ENCODE data around the gene FAM78A. TPM values are rescaled to one million over a fixed set of nuclear protein-coding genes. Genes with fewer than 3 reads are reported as not detected.

FAM78A gene
- total RNA-seq, 1 experiment from 2014 or later = 3.4 TPM

DNA sequence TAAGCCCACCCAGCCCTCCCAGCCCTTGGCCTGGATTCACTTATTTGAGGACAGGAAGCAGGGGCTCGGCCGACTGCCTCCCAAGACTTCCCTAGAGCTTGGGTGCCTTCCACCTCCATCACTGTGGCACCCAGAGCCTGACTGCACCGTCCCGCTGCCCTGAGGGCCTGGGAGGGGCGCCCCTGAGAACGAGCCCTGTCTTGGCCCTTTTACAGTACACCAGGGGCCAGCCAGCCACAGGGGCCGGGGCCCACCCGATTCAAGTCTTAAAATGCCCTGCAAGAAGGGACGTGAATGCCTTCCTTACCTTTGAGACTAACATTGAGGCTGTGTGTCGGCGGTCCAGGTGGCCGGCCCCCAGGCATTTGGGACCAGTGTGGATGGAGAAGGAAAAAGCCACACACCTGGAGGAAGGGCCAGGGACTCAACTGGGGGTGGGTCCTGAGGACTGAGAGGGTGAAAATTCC is 16.8 kb downstream of the FAM78A start:
- ChIA-PET CTCF (no interaction called here), RAD21 (ENCODE audit: low non-redundant PET in 1 of 2, low total read pairs in 2 of 2, uncharacterized antibody in 2 of 2, unreplicated experiment in 2 of 2) (no interaction called here), POLR2A (no interaction called here)
- Histone ChIP-seq H3K4me1 (ENCODE audit: control insufficient read depth in 1 of 2, insufficient read depth in 2 of 2, low read length in 2 of 2) (peaks cover 0 to 4% of the 10 kb centered on the region in 2 experiments; a peak in 1 of 4 replicates), H3K9me3 (ENCODE audit: control insufficient read depth in 1 of 2, insufficient read depth in 1 of 2, low read depth in 1 of 2, low read length in 2 of 2) (no peaks in the 10 kb centered on the region), H4K20me1 (ENCODE audit: insufficient read depth) (no peaks in the 10 kb centered on the region), H3K4me3 (replicated peaks in 1 of 2; ENCODE audit: low read depth in 1 of 2, low read length in 2 of 2) (no peak overlapping the region), H3K27me3 (ENCODE audit: insufficient read depth, low read length) (no peaks in the 10 kb centered on the region), H3K36me3 (ENCODE audit: control insufficient read depth in 1 of 2, insufficient read depth in 2 of 2, low read length in 2 of 2) (no peaks in the 10 kb centered on the region), H2AFZ (ENCODE audit: low read depth, low read length, poor library complexity, severe bottlenecking) (no peak overlapping the region), H3K4me2 (ENCODE audit: low read length) (no peak overlapping the region), H3K27ac (ENCODE audit: low read depth, low read length) (no peak overlapping the region), H3K79me2 (ENCODE audit: insufficient read depth, low read length) (no peaks in the 10 kb centered on the region), H3K9me2 (ENCODE audit: insufficient read depth) (no peaks in the 10 kb centered on the region), H3K9ac (ENCODE audit: low read length) (no peak overlapping the region)
- no peak for DNase-seq (ENCODE audit: low read depth, low spot score)
- BruUV-seq (replicated peaks) = no TSS peak
- no peak for TF ChIP-seq ATF3 (IDR thresholded peaks at IDR 0.05)
- no peak for TF ChIP-seq EZH2 (IDR thresholded peaks at IDR 0.05)
- TF ChIP-seq EZH2phosphoT487 (IDR thresholded peaks at IDR 0.05; ENCODE audit: borderline replicate concordance) = no peak
- no peak for TF ChIP-seq REST (IDR thresholded peaks at IDR 0.05; ENCODE audit: low read depth)
- no peak for TF ChIP-seq POLR2A (IDR thresholded peaks at IDR 0.05; ENCODE audit: borderline replicate concordance, extremely low read depth, insufficient read depth, insufficient read length)
- TF ChIP-seq YY1 (IDR thresholded peaks at IDR 0.05; ENCODE audit: extremely low read depth, insufficient replicate concordance, low read depth, low read length) = no peak
- no peak for TF ChIP-seq POLR2AphosphoS5 (IDR thresholded peaks at IDR 0.05; ENCODE audit: low read depth, low read length)
- TF ChIP-seq EGR1 (IDR thresholded peaks at IDR 0.05; ENCODE audit: low read depth) = no peak
- TF ChIP-seq CEBPB (IDR thresholded peaks at IDR 0.05; ENCODE audit: low read depth) = no peak
- no peak for TF ChIP-seq ZBTB33 (IDR thresholded peaks at IDR 0.05; ENCODE audit: extremely low read depth, insufficient replicate concordance, low read length)
- no peak for TF ChIP-seq ZNF274 (IDR thresholded peaks at IDR 0.05; ENCODE audit: low read depth, low read length)
- TF ChIP-seq JUND (IDR thresholded peaks at IDR 0.05) = no peak
- TF ChIP-seq CBX3 (IDR thresholded peaks at IDR 0.05; ENCODE audit: low read depth) = no peak
- no peak for TF ChIP-seq RAD21 (IDR thresholded peaks at IDR 0.05; ENCODE audit: low read depth)
- TF ChIP-seq, protein P1, sequence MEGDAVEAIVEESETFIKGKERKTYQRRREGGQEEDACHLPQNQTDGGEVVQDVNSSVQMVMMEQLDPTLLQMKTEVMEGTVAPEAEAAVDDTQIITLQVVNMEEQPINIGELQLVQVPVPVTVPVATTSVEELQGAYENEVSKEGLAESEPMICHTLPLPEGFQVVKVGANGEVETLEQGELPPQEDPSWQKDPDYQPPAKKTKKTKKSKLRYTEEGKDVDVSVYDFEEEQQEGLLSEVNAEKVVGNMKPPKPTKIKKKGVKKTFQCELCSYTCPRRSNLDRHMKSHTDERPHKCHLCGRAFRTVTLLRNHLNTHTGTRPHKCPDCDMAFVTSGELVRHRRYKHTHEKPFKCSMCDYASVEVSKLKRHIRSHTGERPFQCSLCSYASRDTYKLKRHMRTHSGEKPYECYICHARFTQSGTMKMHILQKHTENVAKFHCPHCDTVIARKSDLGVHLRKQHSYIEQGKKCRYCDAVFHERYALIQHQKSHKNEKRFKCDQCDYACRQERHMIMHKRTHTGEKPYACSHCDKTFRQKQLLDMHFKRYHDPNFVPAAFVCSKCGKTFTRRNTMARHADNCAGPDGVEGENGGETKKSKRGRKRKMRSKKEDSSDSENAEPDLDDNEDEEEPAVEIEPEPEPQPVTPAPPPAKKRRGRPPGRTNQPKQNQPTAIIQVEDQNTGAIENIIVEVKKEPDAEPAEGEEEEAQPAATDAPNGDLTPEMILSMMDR (IDR thresholded peaks at IDR 0.05 in 2 of 3, conservative IDR thresholded peaks at IDR 0.05 in 1 of 3; ENCODE audit: borderline replicate concordance in 1 of 3, insufficient read depth in 1 of 3, low read depth in 2 of 3, low read length in 2 of 3) = no peak
- no peak for TF ChIP-seq FOSL1 (IDR thresholded peaks at IDR 0.05; ENCODE audit: low read depth)
- no peak for TF ChIP-seq SIN3A (IDR thresholded peaks at IDR 0.05; ENCODE audit: low read depth)
- intact Hi-C loops (cut with micrococcal nuclease) = no loop called here
- no peak for ATAC-seq

Data from HCT116 (cell line).